Measurements from ENCODE around the gene EVA1A. TPM values are rescaled to one million over a fixed set of nuclear protein-coding genes. Genes with fewer than 3 reads are reported as not detected.

The EVA1A gene
- total RNA-seq, 1 experiment from 2014 or later, result 0.68 TPM

DNA sequence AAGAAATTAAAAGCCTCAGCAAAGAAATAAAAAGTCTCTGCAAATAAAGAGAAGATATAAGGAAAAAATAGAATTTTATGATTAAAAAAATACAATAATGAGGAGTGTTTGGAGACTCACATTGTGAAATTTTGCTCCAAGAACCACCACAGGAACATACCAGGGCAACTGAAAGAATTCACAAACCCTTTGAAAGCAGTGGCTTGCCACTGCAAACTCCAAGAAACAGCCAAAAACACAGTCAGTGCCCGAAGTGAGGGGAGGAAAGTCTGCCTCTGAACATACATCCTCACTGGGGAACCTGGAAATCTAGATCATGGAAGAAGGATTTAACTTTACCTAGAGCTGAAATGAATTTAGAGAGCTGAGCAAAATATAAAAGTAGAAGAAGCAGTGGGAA lies 33.1 kb downstream of the EVA1A start:
- no peak overlapping the region for H2BK5ac ChIP-seq (ENCODE audit: insufficient read length, low read length)
- no peak overlapping the region for H3T11ph ChIP-seq (ENCODE audit: low read length)
- H3K9me3 Mint-ChIP-seq, result no peaks in the 10 kb centered on the region
- no peak overlapping the region for H3K23ac ChIP-seq (ENCODE audit: insufficient read length, low read depth, low read length)
- H3K4me2 ChIP-seq (ENCODE audit: insufficient read depth, insufficient read length, low read length), result no peak overlapping the region
- no CpG with 5 or more reads among the region's 1 CpG for WGBS (ENCODE audit: extremely low coverage, insufficient read length, low lambda C conversion rate)
- no peak overlapping the region for H3K4me3 Mint-ChIP-seq
- TF ChIP-seq, protein P1, sequence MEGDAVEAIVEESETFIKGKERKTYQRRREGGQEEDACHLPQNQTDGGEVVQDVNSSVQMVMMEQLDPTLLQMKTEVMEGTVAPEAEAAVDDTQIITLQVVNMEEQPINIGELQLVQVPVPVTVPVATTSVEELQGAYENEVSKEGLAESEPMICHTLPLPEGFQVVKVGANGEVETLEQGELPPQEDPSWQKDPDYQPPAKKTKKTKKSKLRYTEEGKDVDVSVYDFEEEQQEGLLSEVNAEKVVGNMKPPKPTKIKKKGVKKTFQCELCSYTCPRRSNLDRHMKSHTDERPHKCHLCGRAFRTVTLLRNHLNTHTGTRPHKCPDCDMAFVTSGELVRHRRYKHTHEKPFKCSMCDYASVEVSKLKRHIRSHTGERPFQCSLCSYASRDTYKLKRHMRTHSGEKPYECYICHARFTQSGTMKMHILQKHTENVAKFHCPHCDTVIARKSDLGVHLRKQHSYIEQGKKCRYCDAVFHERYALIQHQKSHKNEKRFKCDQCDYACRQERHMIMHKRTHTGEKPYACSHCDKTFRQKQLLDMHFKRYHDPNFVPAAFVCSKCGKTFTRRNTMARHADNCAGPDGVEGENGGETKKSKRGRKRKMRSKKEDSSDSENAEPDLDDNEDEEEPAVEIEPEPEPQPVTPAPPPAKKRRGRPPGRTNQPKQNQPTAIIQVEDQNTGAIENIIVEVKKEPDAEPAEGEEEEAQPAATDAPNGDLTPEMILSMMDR (conservative IDR thresholded peaks at IDR 0.05), result no peak
- H3K27ac Mint-ChIP-seq, result peak overlapping the region in 1 of 3 experiments; percentile 27; a peak in 2 of 7 replicates
- H3K79me1 ChIP-seq (ENCODE audit: insufficient read depth, low read depth, low read length, poor library complexity, severe bottlenecking), result no peaks in the 10 kb centered on the region
- no peaks in the 10 kb centered on the region for H3K79me2 ChIP-seq (ENCODE audit: insufficient read depth, low read length)
- H2BK120ac ChIP-seq (ENCODE audit: low read depth, low read length, poor library complexity, severe bottlenecking), result no peak overlapping the region
- H2AK5ac ChIP-seq (ENCODE audit: insufficient read length, low read length), result no peak overlapping the region
- H3K4me1 ChIP-seq (ENCODE audit: insufficient read depth, low read length), result no peaks in the 10 kb centered on the region
- no peak for DNase-seq
- H2BK20ac ChIP-seq (ENCODE audit: low read depth, low read length, poor library complexity, severe bottlenecking), result no peak overlapping the region
- no peak overlapping the region for H4K91ac ChIP-seq (ENCODE audit: insufficient read length, low read depth, low read length)
- H3K27me3 Mint-ChIP-seq (ENCODE audit: low read depth), result no peaks in the 10 kb centered on the region; the same call in none of the 2 replicates
- H3K14ac ChIP-seq (ENCODE audit: insufficient read depth, low read length), result no peak overlapping the region
- no peak overlapping the region for H4K8ac ChIP-seq (replicated peaks; ENCODE audit: insufficient read length, low read depth, low read length)
- H3K27ac ChIP-seq (ENCODE audit: insufficient read length, low read depth, low read length), result no peak overlapping the region
- H3K4me1 Mint-ChIP-seq, result peaks cover 15 to 17% of the 10 kb centered on the region in 2 experiments
- no peak overlapping the region for H2AFZ ChIP-seq (ENCODE audit: low read length)
- H3K23me2 ChIP-seq (ENCODE audit: insufficient read length, low read depth, low read length, poor library complexity, severe bottlenecking), result no peaks in the 10 kb centered on the region
- no peak overlapping the region for H2BK15ac ChIP-seq (ENCODE audit: low read depth, low read length)
- no peak overlapping the region for H3K4ac ChIP-seq (ENCODE audit: low read depth, low read length)
- no peaks in the 10 kb centered on the region for H3K27me3 ChIP-seq (ENCODE audit: insufficient read depth, low read length)
- no peak overlapping the region for H3K18ac ChIP-seq (ENCODE audit: insufficient read length, low read depth, low read length)
- no peak overlapping the region for H3K9ac ChIP-seq (ENCODE audit: extremely low read depth, insufficient read length, low read length)
- H3K36me3 Mint-ChIP-seq (ENCODE audit: insufficient read depth in 1 of 3, low read depth in 3 of 3), result no peaks in the 10 kb centered on the region
- no peaks in the 10 kb centered on the region for H4K20me1 ChIP-seq (ENCODE audit: control insufficient read depth, insufficient read depth, insufficient read length)
- H3K9me3 ChIP-seq (ENCODE audit: control insufficient read depth, low read depth, low read length), result no peaks in the 10 kb centered on the region
- H4K5ac ChIP-seq (ENCODE audit: insufficient read length, low read depth, low read length), result no peak overlapping the region
- H3K56ac ChIP-seq (ENCODE audit: insufficient read length, low read depth, low read length), result no peak overlapping the region
- H2BK12ac ChIP-seq (ENCODE audit: insufficient read length, low read depth, low read length), result no peak overlapping the region

All from H9 (cell line).